ENCODE measurements around the gene ISL2.

Gene ISL2

GRCh38 chr15:76337696-76338485 is 1.3 kb downstream of the ISL2 start:
- no peak for TF ChIP-seq CTCF (IDR thresholded peaks at IDR 0.05)

GRCh38 chr15:76338486-76339304 is 2.1 kb downstream of the ISL2 start:
- no peak for TF ChIP-seq CTCF (IDR thresholded peaks at IDR 0.05)

- no peak for TF ChIP-seq CTCF (IDR thresholded peaks at IDR 0.05)
Measured at GRCh38 chr15:76339305-76340197, 3.0 kb downstream of the ISL2 start.

- no peak for TF ChIP-seq CTCF (IDR thresholded peaks at IDR 0.05)
Measured at GRCh38 chr15:76340198-76340802, 3.7 kb downstream of the ISL2 start.

GRCh38 chr15:76340803-76341365 is 4.3 kb downstream of the ISL2 start:
- no peak for TF ChIP-seq CTCF (IDR thresholded peaks at IDR 0.05)

- no peak for TF ChIP-seq CTCF (IDR thresholded peaks at IDR 0.05)
Measured at GRCh38 chr15:76341366-76342057, 4.9 kb downstream of the ISL2 start.

Data from LNCAP (cell line).